OCI-LY7 (cell line): Measurements from ENCODE around the gene GFRA4. TPM values are rescaled to one million over a fixed set of nuclear protein-coding genes. Genes with fewer than 3 reads are reported as not detected.

Experiments used
- BruUV-seq: library from RNA; stranded (reverse); fragments of 400-500 nt; replicated peaks from 2 replicates; lab custom pipeline; 2021; lab: Mats Ljungman, UMichigan
- CTCF ChIA-PET: fragments of 300-600 bp; sonication (Branson Sonifier 250); formaldehyde crosslinking; loops from one replicate; lab custom pipeline; 2022; ENCODE audit warnings: antibody characterized with exemption; ENCODE audit not compliant: unreplicated experiment; lab: Charles Lee
- POLR2A ChIA-PET: fragments of 300-600 bp; sonication (Branson Sonifier 250); formaldehyde crosslinking; loops from one replicate; lab custom pipeline; 2022; ENCODE audit warnings: antibody characterized with exemption; lab: Charles Lee
- DNase-seq: peaks from one replicate; pipeline ENCODE4 v3.0.0-alpha.2; 2015; ENCODE audit warnings: low spot score
- H2AFZ ChIP-seq: fragments of 200-600 bp; sonication (generic), shearing (Covaris generic); 2 replicates; pipeline ENCODE4 v1.6.1; 2014; ENCODE audit warnings: mild to moderate bottlenecking, antibody characterized with exemption, low read length, moderate library complexity
- H3K27ac ChIP-seq: fragments of 200-600 bp; sonication (generic); 2 replicates; pipeline ENCODE4 v1.5.1; 2014; ENCODE audit warnings: mixed run types, low read depth, mild to moderate bottlenecking, moderate library complexity, low read length, inconsistent platforms; ENCODE audit not compliant: poor library complexity, severe bottlenecking
- H3K36me3 ChIP-seq: fragments of 200-600 bp; sonication (generic); 2 replicates; pipeline ENCODE4 v1.6.1; 2014; ENCODE audit warnings: mild to moderate bottlenecking, antibody characterized with exemption, low read length, moderate library complexity, mixed read lengths; ENCODE audit not compliant: insufficient read depth
- H3K4me1 ChIP-seq: fragments of 200-600 bp; sonication (generic); 2 replicates; pipeline ENCODE4 v1.5.1; 2014; ENCODE audit warnings: mild to moderate bottlenecking, low read length; ENCODE audit not compliant: insufficient read depth, poor library complexity, severe bottlenecking
- H3K4me2 ChIP-seq: fragments of 200-600 bp; sonication (generic); 2 replicates; pipeline ENCODE4 v1.6.1; 2014; ENCODE audit warnings: mild to moderate bottlenecking, low read length
- H3K4me3 ChIP-seq: fragments of 200-600 bp; sonication (generic); 2 replicates; pipeline ENCODE4 v1.5.1; 2014; ENCODE audit warnings: mild to moderate bottlenecking, low read depth, low read length; ENCODE audit not compliant: poor library complexity, severe bottlenecking
- H3K79me2 ChIP-seq: fragments of 200-600 bp; sonication (generic); 2 replicates; pipeline ENCODE4 v1.6.1; 2016; ENCODE audit warnings: low read depth, mild to moderate bottlenecking, low read length, moderate library complexity, mixed read lengths; ENCODE audit not compliant: insufficient read depth
- H3K9me2 ChIP-seq: fragments of 200-600 bp; sonication (generic); 2 replicates; pipeline ENCODE4 v1.6.1; 2016; ENCODE audit warnings: mild to moderate bottlenecking, low read length, mixed read lengths; ENCODE audit not compliant: insufficient read depth
- H3K9me3 ChIP-seq: fragments of 200-600 bp; sonication (generic); 2 replicates; pipeline ENCODE4 v1.6.1; 2014; ENCODE audit warnings: mild to moderate bottlenecking, mixed run types, low read length, mixed read lengths
- H4K20me1 ChIP-seq: fragments of 200-600 bp; sonication (generic); 2 replicates; pipeline ENCODE4 v1.6.1; 2014; ENCODE audit warnings: mild to moderate bottlenecking, antibody characterized with exemption, low read length, moderate library complexity, mixed read lengths; ENCODE audit not compliant: insufficient read depth
- EZH2phosphoT487 ChIP-seq: fragments of 200-600 bp; sonication (generic); IDR thresholded peaks from 2 replicates; pipeline ENCODE4 v1.6.1; 2018; ENCODE audit warnings: low read depth, borderline replicate concordance, mild to moderate bottlenecking, mixed run types, antibody characterized with exemption, low read length, moderate library complexity, mixed read lengths
- intact Hi-C: fragments of 100-400 bp; cut with micrococcal nuclease; formaldehyde crosslinking; loops from one replicate; pipeline ENCODE4 v1.10.0; 2022; ENCODE audit not compliant: unreplicated experiment
- total RNA-seq, 2 experiments: library from RNA; depleted of rRNA in 1 of 2; stranded (reverse); fragments of >200 nt in 1 of 2; shearing (Covaris generic) in 1 of 2; gene quantifications; 2 replicates each; pipeline ENCODE4 v1.2.3, GENCODE V29; 2014 to 2022
- TF ChIP-seq, protein P1 (sequence below): fragments of 200-600 bp; sonication (generic); conservative IDR thresholded peaks from 2 replicates; pipeline ENCODE4 v1.5.1; 2014; ENCODE audit warnings: mild to moderate bottlenecking, antibody characterized with exemption, low read length, moderate library complexity, mixed read lengths

Gene GFRA4
- total RNA-seq, 2 experiments from 2014 or later, result not detected

DNA sequence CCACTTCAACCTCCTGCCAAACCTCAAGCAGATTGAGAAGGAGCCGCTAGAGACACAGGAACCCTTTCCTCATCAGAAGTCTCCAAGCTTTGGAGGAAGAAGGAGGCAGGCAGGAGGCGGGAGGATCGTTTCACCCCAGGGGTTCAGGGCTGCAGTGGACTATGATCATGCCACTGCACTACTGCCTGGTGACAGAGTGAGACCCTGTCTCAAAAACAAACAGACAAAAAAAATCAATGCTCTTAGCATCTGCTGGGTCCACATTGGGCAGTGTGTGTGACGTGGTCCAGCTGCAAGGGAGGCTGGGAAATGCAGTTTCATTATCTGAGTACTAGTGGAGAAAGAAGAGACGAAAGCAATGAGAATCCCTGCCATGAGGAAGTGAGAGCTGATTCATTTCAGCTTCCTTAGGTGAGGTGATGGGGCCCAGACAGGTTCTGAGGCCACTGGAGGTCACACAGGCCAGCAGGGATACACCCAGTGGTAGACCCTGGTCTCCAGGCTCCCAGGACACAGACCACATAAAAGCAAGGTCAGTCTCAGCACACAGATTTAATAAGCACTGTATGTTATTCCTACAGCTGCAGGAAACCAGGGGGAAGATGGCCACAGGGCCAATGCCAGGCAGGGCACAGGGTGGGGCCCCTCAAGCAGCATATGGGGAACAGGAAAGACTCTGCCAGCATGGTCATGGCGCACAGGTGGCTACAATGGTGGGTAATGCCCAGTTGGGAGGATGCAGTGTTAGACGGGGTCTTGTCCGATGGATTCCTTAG lies 4.3 kb downstream of the GFRA4 start:
- Histone ChIP-seq H3K4me3 (no peak overlapping the region), H3K4me1 (peaks cover 4% of the 10 kb centered on the region), H3K9me3 (no peaks in the 10 kb centered on the region), H3K36me3 (no peaks in the 10 kb centered on the region), H3K4me2 (no peak overlapping the region), H3K9me2 (no peaks in the 10 kb centered on the region), H4K20me1 (peaks cover 2% of the 10 kb centered on the region; the same call in 1 of the 2 replicates), H3K27ac (no peak overlapping the region), H3K79me2 (no peaks in the 10 kb centered on the region), H2AFZ (peak overlapping the region; percentile 7; the same call in 1 of the 2 replicates)
- ChIA-PET POLR2A (interaction anchor here (0.6 kb wide), 2 partner anchors 28 to 116 kb away, joined by 3 to 4 read pairs; no protein-coding TSS in a partner anchor), CTCF (no interaction called here)
- no TSS peak for BruUV-seq
- no peak for TF ChIP-seq EZH2phosphoT487
- TF ChIP-seq, protein P1, sequence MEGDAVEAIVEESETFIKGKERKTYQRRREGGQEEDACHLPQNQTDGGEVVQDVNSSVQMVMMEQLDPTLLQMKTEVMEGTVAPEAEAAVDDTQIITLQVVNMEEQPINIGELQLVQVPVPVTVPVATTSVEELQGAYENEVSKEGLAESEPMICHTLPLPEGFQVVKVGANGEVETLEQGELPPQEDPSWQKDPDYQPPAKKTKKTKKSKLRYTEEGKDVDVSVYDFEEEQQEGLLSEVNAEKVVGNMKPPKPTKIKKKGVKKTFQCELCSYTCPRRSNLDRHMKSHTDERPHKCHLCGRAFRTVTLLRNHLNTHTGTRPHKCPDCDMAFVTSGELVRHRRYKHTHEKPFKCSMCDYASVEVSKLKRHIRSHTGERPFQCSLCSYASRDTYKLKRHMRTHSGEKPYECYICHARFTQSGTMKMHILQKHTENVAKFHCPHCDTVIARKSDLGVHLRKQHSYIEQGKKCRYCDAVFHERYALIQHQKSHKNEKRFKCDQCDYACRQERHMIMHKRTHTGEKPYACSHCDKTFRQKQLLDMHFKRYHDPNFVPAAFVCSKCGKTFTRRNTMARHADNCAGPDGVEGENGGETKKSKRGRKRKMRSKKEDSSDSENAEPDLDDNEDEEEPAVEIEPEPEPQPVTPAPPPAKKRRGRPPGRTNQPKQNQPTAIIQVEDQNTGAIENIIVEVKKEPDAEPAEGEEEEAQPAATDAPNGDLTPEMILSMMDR, result no peak
- peak; percentile 34 for DNase-seq
- intact Hi-C loops, result loop anchor here (10.0 kb wide), 1 partner anchor 56 kb away; the partner anchor contains the start of gene SIGLEC1

DNA sequence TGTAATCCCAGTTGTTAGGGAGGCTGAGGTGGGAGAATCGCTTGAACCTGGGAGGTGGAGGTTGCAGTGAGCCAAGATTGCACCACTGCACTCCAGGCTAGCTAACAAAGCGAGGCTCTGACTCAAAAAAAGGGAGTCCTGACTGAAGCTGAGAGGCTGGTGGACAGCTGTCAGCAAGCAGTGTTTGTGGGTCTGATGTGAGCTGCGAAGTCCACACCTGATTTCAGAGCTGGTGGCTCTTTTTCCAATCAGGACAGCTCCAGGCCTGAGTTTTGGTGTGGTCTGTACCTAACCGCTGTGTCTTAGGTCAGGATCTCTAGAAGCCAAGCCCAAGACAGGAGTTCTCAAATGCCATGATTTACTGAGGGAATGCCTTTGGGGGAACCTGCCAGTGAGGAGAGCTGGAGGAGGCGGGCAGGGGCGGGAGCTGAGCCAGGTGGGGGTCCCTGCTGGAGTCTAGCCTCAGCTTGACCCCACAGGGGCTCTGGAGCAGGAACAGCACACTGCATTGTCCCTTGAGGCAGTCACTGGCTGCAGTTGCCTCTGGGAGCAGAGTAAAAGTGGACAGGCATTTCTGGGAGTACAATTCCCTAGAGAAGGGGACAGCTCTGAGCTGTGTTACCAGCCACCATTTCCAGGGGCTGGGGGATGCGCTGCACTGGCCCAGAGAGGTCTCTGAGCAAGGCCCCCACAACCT lies 5.0 kb downstream of the GFRA4 start:
- Histone ChIP-seq H3K9me3 (no peaks in the 10 kb centered on the region), H3K79me2 (no peaks in the 10 kb centered on the region), H3K4me3 (no peak overlapping the region), H3K4me2 (no peak overlapping the region), H3K36me3 (no peaks in the 10 kb centered on the region), H3K27ac (no peak overlapping the region), H4K20me1 (no peaks in the 10 kb centered on the region), H3K9me2 (no peaks in the 10 kb centered on the region), H2AFZ (no peak overlapping the region; the same call in 1 of the 2 replicates), H3K4me1 (peaks cover 4% of the 10 kb centered on the region)
- ChIA-PET POLR2A (no interaction called here), CTCF (no interaction called here)
- DNase-seq, result no peak
- TF ChIP-seq, protein P1, result no peak
- TF ChIP-seq EZH2phosphoT487, result no peak
- intact Hi-C loops, result loop anchor here (10.0 kb wide), 1 partner anchor 57 kb away; the partner anchor contains the start of gene SIGLEC1
- BruUV-seq, result no TSS peak
